Upper lobe of left lung (tissue), 4 donors: Measurements from ENCODE around the gene GABRD.

Experiments
- CTCF ChIP-seq, 6 experiments: fragments of 450-650 bp in 4 of 6; fragments of 200-600 bp in 2 of 6; sonication (generic) in 2 of 6; IDR thresholded peaks; one replicate each; pipeline ENCODE4 v1.5.1; 2016 to 2019; ENCODE audit warnings: antibody characterized with exemption in 6 of 6
- EP300 ChIP-seq, 4 donors: sonication (generic); formaldehyde crosslinking; IDR thresholded peaks; one replicate each; pipeline ENCODE4 v1.5.1; 2017; ENCODE audit warnings: antibody characterized with exemption in 4 of 4, control low read depth in 2 of 4
- POLR2A ChIP-seq, 4 donors: fragments of 450-650 bp; IDR thresholded peaks; one replicate each; pipeline ENCODE4 v1.5.1; 2016 to 2017; ENCODE audit warnings: antibody characterized with exemption in 4 of 4, mild to moderate bottlenecking in 2 of 4
- POLR2AphosphoS5 ChIP-seq, 2 donors: sonication (generic); formaldehyde crosslinking; IDR thresholded peaks; one replicate each; pipeline ENCODE4 v1.5.1; 2017; ENCODE audit warnings: antibody characterized with exemption in 2 of 2

GRCh38 chr1:2024451-2024850 is 5.3 kb downstream of the GABRD start:
- TF ChIP-seq POLR2A (IDR thresholded peaks at IDR 0.05) = no peak
- TF ChIP-seq CTCF (IDR thresholded peaks at IDR 0.05) = no peak
- TF ChIP-seq EP300 (IDR thresholded peaks at IDR 0.05) = no peak
- no peak for TF ChIP-seq POLR2AphosphoS5 (IDR thresholded peaks at IDR 0.05)
